BJ (cell line): ENCODE measurements around the gene PYGM. TPM values are rescaled to one million over a fixed set of nuclear protein-coding genes. Genes with fewer than 3 reads are reported as not detected.

Experiments
- CTCF ChIA-PET: fragments of 350-600 bp; formaldehyde crosslinking; extraction: SDS; loops from one replicate; lab custom pipeline; 2021; ENCODE audit warnings: antibody characterized with exemption, inconsistent platforms; lab: Yijun Ruan, JAX
- POLR2A ChIA-PET: fragments of 300-600 bp; sonication (Branson Sonifier 250); formaldehyde crosslinking; extraction: SDS; loops from one replicate; lab custom pipeline; 2021; ENCODE audit warnings: antibody characterized with exemption; lab: Charles Lee
- DNase-seq: peaks from one replicate; pipeline ENCODE4 v3.0.0-alpha.2; 2011; ENCODE audit warnings: low read depth
- H3K27me3 ChIP-seq: 2 replicates; pipeline ENCODE4 v1.6.0; 2011; ENCODE audit warnings: low read length; ENCODE audit not compliant: control insufficient read depth, insufficient read depth
- H3K36me3 ChIP-seq: 2 replicates; pipeline ENCODE4 v1.5.1; 2011; ENCODE audit warnings: low read length; ENCODE audit not compliant: control insufficient read depth, insufficient read depth
- H3K4me3 ChIP-seq: 2 replicates; pipeline ENCODE4 v1.5.1; 2011; ENCODE audit warnings: low read depth, mild to moderate bottlenecking, control low read depth, low read length
- CTCF ChIP-seq: IDR thresholded peaks from 2 replicates; pipeline ENCODE4 v1.5.1; 2011; ENCODE audit warnings: low read depth, mild to moderate bottlenecking, control low read depth, inconsistent platforms, low read length, moderate library complexity; ENCODE audit not compliant: insufficient read depth
- polyA plus RNA-seq: library from polyadenylated mRNA; depleted of rRNA; stranded (reverse); fragments of >200 nt; gene quantifications from 2 replicates; pipeline ENCODE4 v1.2.3, GENCODE V29; 2011

Gene PYGM
- polyA plus RNA-seq, 1 experiment: 0.10 TPM

- TF ChIP-seq CTCF: no peak
- no peaks in the 10 kb centered on the region for H3K27me3 ChIP-seq
- peaks cover 18% of the 10 kb centered on the region for H3K36me3 ChIP-seq
- POLR2A ChIA-PET: interaction anchor here (0.7 kb wide), 1 partner anchor 97 kb away, joined by 3 read pairs; no protein-coding TSS in a partner anchor
- no peak overlapping the region for H3K4me3 ChIP-seq
- DNase-seq: no peak
- CTCF ChIA-PET: interaction anchor here (0.7 to 3.2 kb wide), 5 partner anchors 9 to 71 kb away, joined by 3 to 10 read pairs (median 3); partner anchors contain the start of gene RASGRP2
Observed at GRCh38 chr11:64759131-64759721, 548 bp downstream of the PYGM start.

DNA sequence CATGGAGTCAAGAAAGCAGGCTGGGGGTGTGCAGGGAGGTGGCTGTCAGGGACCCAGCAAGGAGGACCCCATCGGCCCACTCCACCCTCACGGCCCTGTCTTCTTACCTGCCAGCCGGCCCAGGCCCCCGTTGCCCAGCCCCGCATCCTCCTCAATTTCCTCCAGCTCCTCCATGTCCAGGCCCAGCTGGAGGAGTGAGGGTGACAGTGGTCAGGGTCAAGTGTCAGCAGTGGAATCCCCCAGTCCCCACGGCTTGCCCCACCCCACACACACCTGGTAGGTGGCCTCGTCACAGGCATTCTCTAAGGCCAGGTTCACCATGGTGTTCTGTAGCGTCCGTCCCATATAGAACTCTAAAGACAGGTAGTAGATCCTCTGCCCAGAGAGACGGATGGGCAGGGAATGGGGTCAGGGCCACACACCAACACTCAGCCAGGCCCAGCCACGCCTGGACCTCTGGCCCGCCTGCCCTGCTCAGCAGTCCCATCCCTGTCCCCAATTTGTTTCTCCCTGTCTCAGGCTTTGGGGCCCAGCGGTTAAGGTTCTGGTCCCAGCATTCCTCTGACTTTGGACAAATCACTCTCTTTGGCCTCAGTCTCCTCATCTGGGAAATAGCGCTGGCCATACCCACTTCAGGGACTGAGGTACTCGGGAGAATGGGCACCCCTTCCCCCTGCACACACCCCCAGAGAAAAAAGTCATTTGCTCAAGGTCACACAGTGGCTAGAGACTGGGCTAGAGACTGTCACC lies 1.3 kb downstream of the PYGM start:
- no peak for TF ChIP-seq CTCF
- no peak for DNase-seq
- POLR2A ChIA-PET: no interaction called here
- Histone ChIP-seq H3K36me3 (peaks cover 11% of the 10 kb centered on the region), H3K27me3 (no peaks in the 10 kb centered on the region), H3K4me3 (no peak overlapping the region)
- CTCF ChIA-PET: interaction anchor here (2.6 to 3.2 kb wide), 2 partner anchors 10 to 15 kb away, joined by 9 to 10 read pairs; partner anchors contain the start of gene RASGRP2

- DNase-seq: no peak
- CTCF ChIA-PET: interaction anchor here (0.6 to 3.2 kb wide), 3 partner anchors 10 to 73 kb away, joined by 3 to 10 read pairs (median 9); partner anchors contain the start of gene RASGRP2
Observed at GRCh38 chr11:64757549-64758329, 2.0 kb downstream of the PYGM start.

DNA sequence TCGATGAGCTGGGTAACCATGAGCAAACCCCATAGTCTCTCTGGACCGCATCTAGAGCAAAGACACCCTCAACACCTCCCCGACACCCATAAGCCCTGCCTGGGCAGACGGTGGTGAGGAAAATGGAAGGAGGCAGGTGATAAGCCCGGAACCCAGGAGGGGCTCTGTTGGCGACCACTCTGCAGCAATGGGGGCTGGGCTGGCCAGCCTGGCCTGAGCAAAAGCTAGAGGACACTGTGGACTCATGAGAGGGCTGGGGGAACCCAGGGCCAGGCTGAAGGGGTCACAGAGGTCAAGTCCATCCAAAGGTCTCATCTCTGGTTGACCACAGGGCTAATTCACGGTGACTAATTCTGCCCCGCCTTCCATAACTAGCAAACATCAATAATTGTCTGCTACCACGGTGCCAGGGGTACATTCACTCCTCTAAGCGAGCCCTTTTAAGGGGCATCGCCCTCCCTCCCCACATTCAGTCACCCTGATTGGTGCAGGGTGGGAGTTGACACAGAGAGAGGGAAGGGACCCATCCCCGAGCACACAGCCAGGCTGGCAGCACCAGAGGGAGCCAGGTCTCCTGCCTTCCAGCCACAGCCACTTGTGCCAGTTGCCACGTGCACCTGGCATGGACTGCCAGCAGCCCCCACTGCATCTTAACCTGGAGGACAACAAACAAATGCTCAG lies 4.0 kb downstream of the PYGM start:
- Histone ChIP-seq H3K36me3 (no peaks in the 10 kb centered on the region), H3K4me3 (no peak overlapping the region), H3K27me3 (no peaks in the 10 kb centered on the region)
- no peak for TF ChIP-seq CTCF
- DNase-seq: no peak
- ChIA-PET CTCF (interaction anchor here (2.0 kb wide), 1 partner anchor 12 kb away, joined by 5 read pairs; no protein-coding TSS in a partner anchor), POLR2A (no interaction called here)

More at GRCh38 chr11:64757549-64758329, 2.0 kb downstream of the PYGM start:
- Histone ChIP-seq H3K27me3 (no peaks in the 10 kb centered on the region), H3K36me3 (peaks cover 5% of the 10 kb centered on the region), H3K4me3 (no peak overlapping the region)
- no peak for TF ChIP-seq CTCF
- POLR2A ChIA-PET: interaction anchor here (0.6 kb wide), 1 partner anchor 1902 kb away, joined by 5 read pairs; no protein-coding TSS in a partner anchor
